Esophagus muscularis mucosa (tissue), 4 donors: ENCODE data around the gene PIWIL4.

ENCODE experiments used
- CTCF ChIP-seq, 3 experiments: fragments of 200-600 bp in 2 of 3; fragments of 450-650 bp in 1 of 3; sonication (generic) in 2 of 3; IDR thresholded peaks; one replicate each; pipeline ENCODE4 v1.5.1; 2017 to 2019; ENCODE audit warnings: antibody characterized with exemption in 3 of 3, mild to moderate bottlenecking in 2 of 3, moderate library complexity in 1 of 3
- EP300 ChIP-seq: sonication (generic); formaldehyde crosslinking; IDR thresholded peaks from one replicate; pipeline ENCODE4 v1.6.1; 2017; ENCODE audit warnings: antibody characterized with exemption
- POLR2A ChIP-seq: fragments of 450-650 bp; IDR thresholded peaks from one replicate; pipeline ENCODE4 v1.6.1; 2017; ENCODE audit warnings: antibody characterized with exemption, moderate library complexity, mild to moderate bottlenecking, low read depth
- POLR2AphosphoS5 ChIP-seq, 2 donors: sonication (generic); formaldehyde crosslinking; IDR thresholded peaks; one replicate each; pipeline ENCODE4 v1.6.1; 2017; ENCODE audit warnings: antibody characterized with exemption in 2 of 2

GRCh38 chr11:94532211-94532610 is 35.0 kb upstream of the PIWIL4 start:
- TF ChIP-seq CTCF (IDR thresholded peaks at IDR 0.05) = no peak
- TF ChIP-seq POLR2A = no peak
- no peak for TF ChIP-seq EP300
- no peak for TF ChIP-seq POLR2AphosphoS5 (IDR thresholded peaks at IDR 0.05)
